Activated CD4-positive, alpha-beta T cell treated with anti-CD3 and anti-CD28 coated beads, Interleukin-2, amount 50 U/mL, for 24 hours (primary cell): ENCODE measurements around the gene ANO7.

ENCODE experiments used
- DNase-seq, 2 donors: peaks; one replicate each; pipeline ENCODE4 v3.0.0-alpha.2; 2020; ENCODE audit warnings: low read depth in 1 of 2, low spot score in 1 of 2

The ANO7 gene

GRCh38 chr2:241156971-241157441, 31.5 kb upstream of the ANO7 start:
- no peak for DNase-seq

GRCh38 chr2:241157841-241158545, 30.5 kb upstream of the ANO7 start:
- no peak for DNase-seq

GRCh38 chr2:241158546-241158900, 30.0 kb upstream of the ANO7 start:
- DNase-seq, result no peak

GRCh38 chr2:241159116-241159515, 29.4 kb upstream of the ANO7 start:
- no peak for DNase-seq

GRCh38 chr2:241160318-241160717, 28.2 kb upstream of the ANO7 start:
- no peak for DNase-seq

GRCh38 chr2:241161646-241162281, 26.7 kb upstream of the ANO7 start:
- no peak for DNase-seq

GRCh38 chr2:241163601-241164118, 24.8 kb upstream of the ANO7 start:
- DNase-seq, result no peak

- DNase-seq, result no peak
Measured at GRCh38 chr2:241168366-241168765, 20.1 kb upstream of the ANO7 start.

- no peak for DNase-seq
Measured at GRCh38 chr2:241173557-241173956, 14.9 kb upstream of the ANO7 start.

- DNase-seq, result no peak
Measured at GRCh38 chr2:241177526-241178334, 10.7 kb upstream of the ANO7 start.

GRCh38 chr2:241178961-241179360, 9.5 kb upstream of the ANO7 start:
- no peak for DNase-seq

GRCh38 chr2:241179899-241180298, 8.6 kb upstream of the ANO7 start:
- no peak for DNase-seq

- no peak for DNase-seq
Measured at GRCh38 chr2:241180495-241180894, 8.0 kb upstream of the ANO7 start.

- no peak for DNase-seq
Measured at GRCh38 chr2:241182126-241182525, 6.4 kb upstream of the ANO7 start.

GRCh38 chr2:241182531-241183133, 5.8 kb upstream of the ANO7 start:
- DNase-seq, result no peak

- no peak for DNase-seq
Measured at GRCh38 chr2:241183221-241183620, 5.3 kb upstream of the ANO7 start.

GRCh38 chr2:241184901-241185300, 3.6 kb upstream of the ANO7 start:
- DNase-seq, result no peak

- no peak for DNase-seq
Measured at GRCh38 chr2:241185961-241186360, 2.5 kb upstream of the ANO7 start.

GRCh38 chr2:241187101-241187917, 1.2 kb upstream of the ANO7 start:
- DNase-seq, result no peak

GRCh38 chr2:241187918-241188234, 601 bp upstream of the ANO7 start:
- DNase-seq, result no peak
